Measurements from ENCODE around the gene RASAL3.
"Not testable (repeated sequence)": the region's sequence is repeated elsewhere in the genome, so short reads cannot be mapped to it uniquely, and the experiment has no call there.

The RASAL3 gene

DNA sequence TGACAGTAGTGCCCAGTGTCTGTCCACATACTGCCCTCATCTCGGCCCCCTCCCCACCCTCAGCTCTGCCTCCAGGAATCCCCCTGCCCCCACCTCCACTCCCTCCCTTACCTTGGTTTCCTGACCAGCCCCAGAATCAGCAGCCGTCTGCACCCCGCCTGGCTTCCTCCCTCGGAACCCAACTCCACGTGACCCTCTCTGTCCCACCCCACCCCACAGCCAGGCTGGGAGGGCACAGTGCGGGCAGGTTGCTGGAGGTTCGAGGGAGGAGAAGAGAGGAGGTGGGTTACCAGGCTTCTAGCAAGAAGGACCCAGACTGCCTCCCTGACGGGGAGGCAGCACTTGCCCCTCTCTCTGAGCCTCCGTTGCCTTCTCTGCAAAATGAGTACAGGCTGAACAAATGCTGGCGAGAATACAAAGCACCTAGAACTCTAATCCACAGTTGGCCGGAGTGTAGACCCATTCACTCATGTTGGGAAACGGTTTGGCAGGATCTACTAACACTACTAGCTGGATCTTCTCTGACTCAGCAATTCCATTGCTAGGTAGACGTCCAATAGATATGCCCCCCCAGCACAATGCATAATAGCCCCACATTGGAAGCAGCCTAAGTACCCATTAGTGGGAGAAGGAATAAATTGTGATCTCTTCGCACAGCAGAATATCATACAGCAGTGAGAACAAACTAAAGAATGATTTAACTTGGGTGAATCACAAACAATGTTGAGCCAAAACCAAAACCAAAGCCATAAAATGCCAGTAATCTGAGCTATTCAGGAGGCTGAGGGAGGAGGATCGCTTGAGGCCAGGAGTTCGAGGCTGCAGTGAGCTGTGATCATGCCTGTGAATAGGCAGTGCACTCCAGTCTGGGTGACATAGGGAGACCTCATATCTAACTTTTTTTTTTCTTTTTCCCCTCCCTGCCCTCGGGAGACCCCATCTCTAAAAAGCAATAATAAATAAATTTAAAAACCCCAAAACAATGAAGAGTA, at the start of gene RASAL3:
Gene RASAL3, minus strand, starts transcription at position 151 of the 992 bp plus-strand sequence. CDS start 186 bp downstream, outside the sequence.
- peak in 1 of 2 donors; percentile 5 for DNase-seq

DNA sequence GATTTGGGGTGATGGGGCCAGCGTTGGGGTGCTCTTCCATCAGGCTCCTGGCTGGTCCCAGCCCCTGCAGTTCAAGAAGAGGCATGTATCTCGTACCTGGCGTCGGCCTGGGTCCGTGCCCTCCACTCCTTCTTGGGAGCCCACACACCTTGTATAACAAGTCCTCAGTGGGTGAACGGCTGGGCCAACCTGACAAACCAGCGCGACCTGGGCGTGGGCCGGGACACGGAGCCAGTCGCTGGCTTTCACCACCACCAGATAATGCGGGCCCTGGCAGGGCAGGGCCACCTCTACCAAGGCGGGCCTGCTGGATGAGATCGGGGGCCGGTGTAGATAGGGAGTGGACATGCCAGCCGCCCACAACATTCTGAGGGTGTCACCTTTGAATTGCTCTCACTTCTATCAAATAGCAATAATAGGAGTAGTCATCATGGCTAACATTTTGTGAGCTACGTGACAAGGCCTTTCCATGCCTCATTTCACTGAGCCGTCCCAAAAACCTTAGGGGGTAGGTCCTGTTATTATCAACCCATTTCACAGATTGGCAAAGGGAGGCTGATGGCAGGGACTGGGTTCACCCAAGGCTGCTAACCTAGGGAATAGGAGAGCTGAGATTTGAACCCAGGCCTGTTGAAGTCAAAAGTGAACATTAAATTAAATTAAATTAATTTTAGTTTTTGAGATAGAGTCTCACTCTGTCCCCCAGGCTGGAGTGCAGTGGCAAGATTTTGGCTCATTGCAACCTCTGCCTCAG, 47.5 kb upstream of the RASAL3 start:
- no peak for DNase-seq

DNA sequence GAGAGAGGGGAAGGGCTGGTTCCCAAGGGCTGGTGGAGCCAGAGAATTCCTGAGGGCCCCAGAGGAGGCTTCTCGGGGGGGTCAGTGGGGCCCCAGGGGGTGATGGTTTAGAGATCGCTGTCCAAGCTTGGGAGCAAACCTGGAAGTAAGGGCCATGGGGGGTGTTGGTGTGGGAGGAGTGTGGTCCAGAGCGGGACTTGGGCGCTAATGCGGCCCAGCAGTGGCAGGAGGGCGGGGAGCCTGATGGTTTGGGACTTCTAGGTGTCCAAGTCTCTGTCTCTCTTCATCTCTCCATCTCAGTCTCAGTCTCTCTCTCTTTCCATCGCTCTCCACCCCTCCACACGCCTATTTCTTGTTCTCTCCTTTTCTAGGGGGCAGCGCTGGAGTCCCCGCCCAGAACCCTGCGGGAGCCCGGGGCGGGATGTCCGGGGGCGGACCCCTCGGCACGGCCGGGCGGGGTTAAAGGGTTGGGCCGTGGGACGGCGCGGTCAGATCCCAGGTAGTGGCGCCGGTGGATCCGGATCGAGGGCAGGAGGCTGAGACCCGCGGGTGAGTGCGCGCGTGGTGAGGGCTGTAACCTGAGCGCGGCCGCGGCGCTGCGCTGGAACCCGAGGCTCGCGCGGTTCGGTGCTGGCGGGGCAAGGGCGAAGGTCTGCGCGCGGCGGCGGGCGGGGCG, 43.8 kb upstream of the RASAL3 start, which contains the start of gene CYP4F22:
Gene CYP4F22, plus strand, starts transcription at position 491 of the 676 bp plus-strand sequence. CDS start 16,812 bp downstream, outside the sequence.
- DNase-seq = no peak

DNA sequence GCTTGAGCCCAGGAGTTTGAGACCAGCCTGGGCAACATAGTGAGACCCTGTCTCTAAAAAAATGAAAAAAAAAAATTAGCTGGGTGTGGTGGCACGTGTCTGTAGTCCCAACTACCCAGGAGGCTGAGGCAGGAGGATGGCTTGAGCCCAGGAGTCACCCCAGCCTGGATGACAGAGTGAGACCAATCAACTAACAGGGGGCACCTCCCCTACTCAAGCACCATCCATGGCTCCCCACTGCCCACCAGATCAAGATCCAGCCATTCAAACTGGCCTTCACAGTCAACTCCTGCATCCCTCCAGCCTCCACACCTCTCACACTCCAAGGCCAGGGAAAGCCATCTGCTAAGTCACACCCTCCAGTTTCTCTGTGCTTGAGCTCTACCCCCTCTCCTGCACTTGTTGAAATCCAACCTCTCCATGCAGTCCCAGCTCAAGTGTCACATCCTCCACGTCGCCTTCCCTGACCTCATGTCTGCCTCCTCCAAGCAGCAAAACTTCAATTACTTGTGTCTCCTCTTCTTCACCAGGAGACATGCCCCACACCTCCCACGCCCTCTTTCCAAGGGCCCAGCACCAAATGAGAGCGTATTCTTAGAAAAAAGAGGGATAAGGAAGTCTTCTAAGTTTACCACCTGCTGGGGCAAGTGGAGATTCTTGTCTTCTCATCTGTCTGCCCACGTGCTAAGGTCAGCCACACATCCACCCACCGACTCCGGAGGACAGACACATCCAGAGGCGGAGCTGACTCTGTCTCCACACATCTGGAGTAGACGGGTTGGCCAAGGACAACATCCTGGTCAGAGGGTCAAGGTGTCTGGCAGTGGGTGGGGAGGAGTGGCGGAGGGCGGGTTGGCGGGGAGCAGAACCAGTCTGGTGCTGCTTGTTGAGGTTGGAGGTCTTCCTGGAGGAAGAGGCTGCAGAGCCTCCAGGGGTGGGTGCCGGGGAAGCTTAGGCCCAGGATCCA, 43.0 kb upstream of the RASAL3 start:
- no peak for DNase-seq

DNA sequence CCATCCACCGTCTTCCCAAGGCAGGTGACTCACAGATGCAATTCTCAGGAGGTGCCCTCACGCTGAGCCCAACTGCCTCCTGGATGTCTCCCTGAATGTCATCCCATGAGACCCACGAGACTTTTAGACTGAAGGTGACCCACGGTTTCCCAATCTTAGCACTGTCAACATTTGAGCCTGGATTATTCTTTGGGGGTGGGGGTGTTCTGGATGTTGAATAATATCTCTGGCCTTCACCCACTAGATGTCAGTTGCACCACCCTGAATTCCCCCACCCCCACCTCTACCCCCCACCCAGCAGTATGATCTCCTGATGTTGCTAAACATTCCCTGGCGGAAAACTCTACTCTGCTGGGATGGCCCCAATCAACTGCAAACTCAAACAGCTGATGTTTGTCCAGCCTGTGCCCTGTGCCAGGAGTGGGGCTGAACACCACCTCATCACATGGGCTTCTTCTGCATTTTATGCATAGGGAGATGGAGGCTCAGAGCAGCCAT, 41.8 kb upstream of the RASAL3 start:
- no peak for DNase-seq

DNA sequence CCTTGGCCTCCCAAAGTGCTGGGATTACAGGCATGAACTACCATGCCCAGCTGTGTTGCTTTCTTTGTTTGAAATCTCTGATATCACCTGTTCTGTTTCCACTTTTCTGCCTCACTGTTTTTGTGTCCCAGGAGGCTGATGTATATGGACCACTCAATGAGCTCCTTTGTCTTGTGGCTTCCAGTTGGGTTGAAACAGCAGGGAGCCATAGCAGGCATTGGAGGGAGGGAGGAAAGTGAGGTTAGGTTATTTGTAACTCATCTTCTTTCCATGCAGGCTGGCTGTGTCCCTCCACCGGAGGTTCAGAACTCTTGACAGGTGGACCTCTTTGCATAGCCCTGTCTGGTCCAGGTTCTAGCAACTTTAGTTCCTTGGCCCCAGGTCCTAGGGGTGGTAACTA, 37.9 kb upstream of the RASAL3 start:
- DNase-seq = no peak

DNA sequence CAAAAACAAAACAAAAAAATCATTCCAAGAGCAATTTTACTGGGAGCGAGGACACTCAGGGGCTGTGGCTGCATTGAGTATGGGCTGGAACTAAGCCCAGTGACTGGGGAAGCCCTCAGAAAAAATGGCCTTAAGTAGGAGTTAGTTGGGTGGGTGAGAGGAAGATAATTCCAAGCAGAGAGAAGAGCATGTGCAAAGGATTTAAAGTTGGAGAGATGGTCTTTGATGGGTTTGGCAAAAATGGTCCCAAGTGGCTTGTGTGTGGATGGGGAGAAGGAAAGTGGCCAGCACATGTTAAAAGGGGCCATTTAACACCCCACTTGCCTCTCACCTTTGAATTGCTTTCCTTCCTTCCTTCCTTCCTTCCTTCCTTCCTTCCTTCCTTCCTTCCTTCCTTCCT, 37.3 kb upstream of the RASAL3 start:
- no peak for DNase-seq

DNA sequence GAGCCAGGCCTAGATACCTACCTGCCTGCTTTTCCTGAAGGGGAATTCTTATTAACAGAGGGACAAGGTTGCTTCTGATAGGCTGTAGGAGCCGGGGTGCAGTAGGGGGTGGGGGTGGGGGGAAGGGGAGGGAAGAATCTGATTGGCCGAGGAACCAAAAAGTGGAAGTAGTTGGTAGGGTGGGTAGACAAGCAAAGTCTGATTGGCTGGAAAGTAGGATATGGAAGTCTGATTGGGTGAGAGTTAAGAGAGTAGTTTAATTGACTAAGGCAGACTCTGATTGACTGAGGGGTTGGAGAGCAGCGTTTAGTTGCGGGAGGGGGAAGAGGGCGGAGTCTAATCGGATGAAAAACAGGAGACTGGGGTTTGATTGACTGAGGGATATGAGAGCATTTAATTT, 34.6 kb upstream of the RASAL3 start:
- no peak for DNase-seq

DNA sequence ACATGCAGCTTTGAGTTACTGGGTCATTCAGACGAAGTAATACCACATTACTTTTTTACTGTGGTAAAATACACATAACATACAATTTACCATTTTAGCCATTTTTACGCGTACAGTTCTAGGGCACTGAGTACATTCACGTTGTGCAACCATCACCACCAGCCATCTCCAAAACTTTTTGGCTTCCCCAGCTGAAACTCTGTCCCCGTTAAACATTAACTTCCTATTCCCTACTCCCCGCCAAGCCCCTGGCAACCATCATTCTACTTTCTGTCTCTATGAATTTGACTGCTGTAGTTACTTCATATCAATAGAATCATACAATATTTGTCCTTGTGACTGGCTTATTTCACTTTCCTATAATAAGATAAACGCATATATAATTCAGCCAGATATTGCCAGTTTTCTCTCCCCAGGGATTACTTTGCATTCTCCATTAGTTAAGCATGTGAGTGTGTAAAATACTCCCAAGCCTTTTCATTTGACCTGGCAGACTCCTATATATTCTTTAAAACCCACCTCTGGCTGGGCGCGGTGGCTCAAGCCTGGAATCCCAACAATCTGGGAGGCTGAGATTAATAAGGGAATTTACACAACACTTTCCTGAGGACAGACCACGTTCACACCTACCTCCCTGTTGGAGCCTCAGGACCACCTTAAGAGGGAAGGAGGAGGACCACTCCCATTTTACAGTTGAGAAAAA, 34.0 kb upstream of the RASAL3 start:
- no peak for DNase-seq

DNA sequence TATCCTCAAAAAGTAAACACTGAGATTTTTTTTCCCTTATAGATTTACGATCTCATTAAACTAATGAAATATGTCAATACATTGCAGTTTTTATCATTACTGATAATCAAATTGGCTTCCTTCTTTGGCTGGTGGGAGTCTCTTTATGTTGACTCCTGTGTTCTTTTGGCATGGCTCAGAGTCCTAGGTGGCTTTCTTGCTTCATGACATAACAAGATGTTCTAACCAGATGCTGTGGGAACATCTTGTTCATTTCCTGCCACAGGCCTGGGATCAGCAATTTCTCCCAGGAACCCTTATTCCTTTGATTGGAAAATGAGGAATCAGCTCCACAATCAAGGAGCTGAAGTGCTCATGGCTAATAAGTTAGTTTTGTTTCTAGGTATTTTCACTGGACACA, 30.8 kb upstream of the RASAL3 start:
- DNase-seq = no peak

DNA sequence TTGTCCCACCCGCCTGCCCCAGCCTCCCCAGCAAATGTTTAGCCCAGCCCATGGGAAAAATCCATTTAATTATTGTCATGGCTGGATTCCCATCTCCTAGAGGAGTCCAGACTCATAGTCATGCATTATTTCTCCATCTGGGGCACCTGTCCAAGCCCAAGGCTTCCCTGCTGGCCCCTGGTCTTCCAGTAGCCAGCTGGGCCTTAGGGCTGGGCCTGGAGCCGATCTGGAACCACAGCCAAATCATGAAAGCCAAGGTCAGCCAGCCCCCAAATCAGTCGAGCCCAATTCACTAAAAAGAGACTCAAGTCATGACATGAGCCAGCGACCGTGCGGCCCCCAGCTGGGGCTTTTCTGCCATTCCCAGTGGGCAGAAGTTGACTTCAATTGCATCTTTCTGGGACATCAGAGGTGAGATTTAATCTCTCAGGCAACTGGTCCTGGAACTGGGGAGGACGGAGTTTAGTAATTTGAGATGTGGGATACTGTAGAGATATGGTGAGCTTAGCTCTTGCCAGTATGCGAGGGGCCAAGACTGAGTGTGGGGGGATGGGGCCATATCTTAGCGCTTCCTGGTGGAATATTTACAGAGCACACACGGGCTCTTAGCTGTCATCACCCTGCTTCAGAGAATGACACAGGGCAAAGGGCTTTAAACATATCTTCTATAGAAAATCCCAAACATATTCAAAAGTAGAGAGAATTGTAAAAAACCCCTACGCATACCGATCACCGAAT, 24.3 kb upstream of the RASAL3 start:
- no peak for DNase-seq

DNA sequence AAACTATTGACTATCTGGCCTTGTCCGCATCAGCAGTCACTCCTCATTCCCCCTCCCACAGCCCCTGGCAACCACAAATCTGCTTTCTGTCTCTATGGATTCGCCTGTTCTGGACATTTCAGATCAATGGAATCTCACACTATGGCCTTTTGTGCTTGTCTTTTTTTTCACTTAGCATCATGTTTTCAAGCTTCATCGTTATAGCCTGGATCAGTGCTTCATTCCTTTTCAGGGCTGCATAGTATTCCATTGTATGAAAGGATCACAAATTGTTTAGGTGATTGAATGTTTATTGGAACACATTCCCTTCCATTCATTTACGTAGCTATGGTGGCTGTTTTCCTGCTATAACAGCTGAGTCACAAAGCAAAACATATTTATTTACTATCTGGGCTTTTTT, 22.7 kb upstream of the RASAL3 start:
- DNase-seq = no peak

DNA sequence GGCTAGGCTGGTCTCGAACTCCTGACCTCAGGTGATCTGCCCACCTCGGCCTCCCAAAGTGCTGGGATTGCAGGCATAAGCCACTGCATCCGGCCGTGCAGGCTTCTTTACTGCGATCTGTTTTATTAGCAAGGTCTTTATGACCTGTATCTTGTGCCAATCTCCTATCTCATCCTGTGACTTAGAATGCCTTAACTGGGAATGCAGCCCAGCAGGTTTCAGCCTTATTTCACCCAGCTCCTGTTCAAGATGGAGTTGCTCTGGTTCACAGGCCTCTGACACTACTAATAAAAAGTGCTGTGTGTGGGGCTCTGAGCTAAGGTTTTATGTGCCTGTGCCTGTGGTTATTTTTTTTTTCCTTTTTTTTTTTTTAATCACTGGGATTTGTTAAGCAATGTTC, 21.4 kb upstream of the RASAL3 start:
- DNase-seq = not testable (repeated sequence)

DNA sequence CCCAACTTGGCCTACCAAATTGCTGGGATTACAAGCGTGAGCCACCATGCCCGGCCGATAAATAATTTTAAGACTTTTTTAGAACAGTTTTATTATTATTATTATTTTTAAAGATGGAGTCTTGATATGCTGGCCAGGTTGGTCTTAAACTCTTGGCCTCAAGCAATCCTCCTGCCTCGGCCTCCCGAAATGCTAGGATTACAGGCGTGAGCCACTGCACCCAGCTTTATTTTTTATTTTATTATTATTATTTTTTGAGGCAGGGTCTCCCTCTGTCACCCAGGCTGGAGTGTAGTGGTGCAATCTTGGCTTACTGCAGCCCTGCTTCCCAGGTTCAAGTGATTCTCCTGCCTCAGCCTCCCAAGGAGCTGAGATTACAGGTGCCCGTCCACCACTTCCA, 16.7 kb upstream of the RASAL3 start:
- DNase-seq = not testable (repeated sequence)

DNA sequence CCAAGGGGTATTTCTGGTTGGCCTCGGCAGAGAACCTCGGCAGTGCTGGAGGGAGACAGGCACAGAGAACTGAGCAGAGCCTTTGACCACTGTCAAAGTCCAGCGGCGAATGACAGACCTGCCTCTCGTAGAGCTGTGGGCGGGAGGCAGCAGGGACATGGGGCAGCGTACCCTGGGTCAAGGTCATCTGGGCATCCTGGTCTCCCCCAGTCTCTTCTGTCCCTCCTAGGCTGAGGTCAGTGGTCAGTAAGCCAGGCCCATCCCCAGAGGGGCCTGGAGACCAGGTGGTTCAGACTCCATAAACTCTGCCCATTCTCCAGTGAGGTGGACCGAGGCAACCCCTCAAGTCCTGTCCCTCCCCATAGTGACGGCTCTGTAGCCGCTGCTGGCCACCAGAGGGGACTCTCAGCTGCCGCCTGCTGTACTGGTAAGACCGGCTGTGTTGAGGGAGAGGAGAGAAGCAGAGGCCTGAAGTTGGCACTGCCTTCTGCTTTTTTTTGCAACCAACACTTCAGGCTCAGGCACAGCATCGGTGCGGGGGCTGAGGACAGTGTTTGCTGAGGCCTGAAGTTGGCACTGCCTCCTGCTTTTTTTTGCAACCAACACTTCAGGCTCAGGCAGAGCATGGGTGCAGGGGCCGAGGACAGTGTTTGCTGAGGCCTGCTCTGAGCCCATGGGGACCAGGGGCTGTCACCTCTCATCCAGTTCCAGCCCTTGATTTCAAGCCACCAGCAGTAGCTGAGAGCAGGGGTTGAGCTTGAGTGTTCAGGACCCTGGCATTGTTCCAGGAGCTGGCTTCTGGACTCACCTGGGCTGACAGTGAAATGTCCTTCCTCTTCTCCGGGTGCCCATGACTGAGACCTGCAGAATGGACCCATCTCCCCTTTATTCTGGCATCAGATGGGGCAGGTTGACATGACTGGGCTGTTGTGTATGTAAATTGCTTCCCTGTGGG, 15.3 kb upstream of the RASAL3 start, which contains the start of gene PGLYRP2:
Gene PGLYRP2, minus strand, starts transcription at position 111 of the 955 bp plus-strand sequence. CDS start 130 bp downstream, outside the sequence.
- peak; percentile 5 to 47 for DNase-seq

DNA sequence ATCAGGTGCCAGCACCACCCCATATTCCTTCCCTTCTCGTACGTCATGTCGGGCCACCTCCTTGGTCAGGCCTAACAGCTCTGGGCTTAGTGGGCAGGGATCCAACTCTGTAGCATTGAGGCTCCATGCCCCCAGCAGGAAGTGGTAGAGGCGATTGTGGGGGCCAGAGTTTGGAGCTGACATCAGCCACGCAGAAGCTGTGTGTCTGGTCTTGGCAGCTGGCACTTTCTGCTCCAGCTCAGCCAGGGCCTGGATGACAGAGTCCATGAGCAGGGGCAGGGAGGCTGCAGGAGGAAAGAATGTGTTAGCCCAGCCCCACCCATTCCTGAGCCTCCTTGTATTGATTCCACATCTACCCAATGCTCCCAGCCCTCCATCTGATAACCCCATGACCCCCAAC, 12.0 kb upstream of the RASAL3 start:
- no peak for DNase-seq

DNA sequence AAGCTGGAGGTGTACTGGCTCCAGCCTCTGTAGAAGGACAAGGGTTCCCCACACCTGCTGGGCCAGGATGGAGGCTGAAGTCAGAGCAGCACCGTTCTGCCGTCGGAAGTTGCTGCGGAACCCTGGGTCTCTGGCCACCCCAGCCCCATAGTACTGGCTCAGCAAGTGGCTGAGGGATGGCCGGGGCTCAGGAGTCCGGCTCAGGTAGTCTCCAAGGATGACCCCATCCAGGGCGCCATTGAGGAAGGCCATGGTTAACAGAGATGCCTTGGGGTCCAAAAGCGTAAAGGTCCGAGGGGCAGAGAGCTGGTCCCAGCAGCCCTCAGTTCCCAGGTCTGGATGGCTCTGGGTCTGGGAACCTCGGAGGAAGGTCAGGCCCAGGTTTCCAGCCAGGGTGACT, 11.3 kb upstream of the RASAL3 start:
- DNase-seq = no peak

DNA sequence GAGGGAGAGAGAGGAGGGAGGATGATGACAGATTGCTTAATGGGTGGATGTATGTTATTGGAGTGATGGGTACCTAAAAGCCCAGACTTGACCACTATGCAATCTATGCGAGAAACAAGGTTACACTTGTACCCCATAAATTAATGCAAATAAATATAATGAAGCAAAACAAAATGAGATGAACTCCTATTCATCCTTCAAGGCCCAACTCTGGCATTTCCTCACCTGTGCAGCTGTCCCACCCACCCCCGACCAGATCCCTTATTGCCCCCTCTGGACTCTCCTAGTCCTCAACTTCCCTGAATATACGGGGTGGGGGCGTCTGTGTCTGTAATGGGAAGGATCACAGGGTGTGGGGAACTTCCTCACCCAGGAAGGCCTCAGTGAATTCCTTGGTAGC, 10.8 kb upstream of the RASAL3 start:
- DNase-seq = no peak

DNA sequence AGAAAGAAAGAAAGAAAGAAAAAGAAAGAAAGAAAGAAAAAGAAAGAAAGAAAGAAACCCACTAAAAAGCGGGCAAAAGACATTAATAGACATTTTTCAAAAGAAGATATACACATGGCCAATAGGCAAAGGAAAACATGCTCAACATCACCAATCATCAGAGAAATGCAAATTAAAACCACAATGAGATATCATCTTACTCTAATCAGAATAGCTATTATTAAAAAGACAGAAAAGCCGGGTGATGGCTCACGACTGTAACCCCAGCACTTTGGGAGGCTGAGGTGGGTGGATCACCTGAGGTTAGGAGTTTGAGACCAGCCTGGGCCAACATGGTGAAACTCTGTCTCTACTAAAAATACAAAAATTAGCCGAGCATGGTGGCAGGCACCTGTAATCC, 9.5 kb upstream of the RASAL3 start:
- not testable (repeated sequence) for DNase-seq
